NCI-H82 treated with DMSO at 0.1 percent for 48 hours (cell line): ENCODE measurements around the gene DISC1.
"Not testable (repeated sequence)": the region's sequence is repeated elsewhere in the genome, so short reads cannot be mapped to it uniquely, and the experiment has no call there.

Source experiments
- DNase-seq: peaks from one replicate; lab custom pipeline; 2025; ENCODE audit not compliant: unreplicated experiment; lab: John Stamatoyannopoulos, UW

DISC1 gene

DNA sequence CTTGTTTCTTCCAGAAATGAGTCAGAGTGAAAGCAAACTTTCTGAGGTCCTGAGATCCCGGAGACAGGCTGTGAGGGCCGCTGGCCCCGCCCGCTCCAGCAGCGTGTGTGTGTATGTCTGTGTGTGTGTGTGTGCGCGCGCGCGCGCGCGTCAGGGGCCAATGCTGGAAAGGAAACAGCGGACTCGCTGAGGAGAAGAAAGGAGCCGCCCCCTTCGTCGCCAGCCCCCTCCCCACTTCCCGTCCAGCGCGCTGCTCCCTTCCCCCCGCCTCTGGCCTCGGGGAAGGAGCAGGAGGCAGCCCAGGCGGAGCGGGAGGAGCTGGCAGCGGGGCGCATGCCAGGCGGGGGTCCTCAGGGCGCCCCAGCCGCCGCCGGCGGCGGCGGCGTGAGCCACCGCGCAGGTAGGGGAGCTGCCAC is at the start of gene DISC1:
Gene DISC1, plus strand, starts transcription at position 256 of the 416 bp plus-strand sequence. Its CDS starts 78 bp downstream, at position 334.
- DNase-seq: peak; percentile 76

DNA sequence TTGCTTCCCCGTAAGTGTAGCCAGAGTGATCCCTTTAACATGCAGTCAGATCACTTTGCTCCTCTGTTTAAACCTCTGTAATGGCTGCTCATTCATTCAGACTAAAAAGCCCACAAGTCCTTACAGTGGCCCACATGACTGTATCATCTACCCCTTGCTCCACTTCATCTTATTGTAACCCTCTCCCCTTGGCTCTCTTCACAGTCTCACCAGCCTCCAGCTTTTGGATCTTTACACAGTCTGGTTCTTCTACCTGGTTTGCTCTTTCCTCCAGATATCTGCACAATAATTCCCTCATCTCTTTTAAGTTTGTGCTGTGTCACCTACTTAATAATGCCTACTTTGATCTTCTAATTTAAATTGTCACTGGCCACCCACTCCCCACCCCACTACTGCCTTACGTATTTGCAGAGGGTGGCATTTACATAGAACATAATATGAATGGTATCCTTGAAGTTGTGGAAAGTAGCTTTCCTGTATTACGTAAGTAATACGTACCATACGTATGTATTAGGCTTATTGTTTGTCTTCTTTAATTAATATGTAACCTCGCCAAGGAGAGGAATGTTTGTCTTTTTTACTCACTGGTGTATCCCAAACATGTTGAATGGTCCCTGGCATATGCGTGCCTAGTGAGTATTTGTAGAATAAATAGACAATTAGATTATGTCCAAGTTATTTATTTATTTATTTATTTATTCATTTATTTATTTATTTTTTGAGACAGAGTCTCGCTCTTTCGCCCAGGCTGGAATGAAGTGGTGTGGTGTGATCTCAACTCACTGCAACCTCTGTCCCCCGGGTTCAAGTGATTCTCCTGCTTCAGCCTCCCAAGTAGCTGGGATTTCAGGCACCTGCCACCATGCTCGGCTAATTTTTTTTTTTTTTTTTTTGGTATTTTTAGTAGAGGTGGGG is 49.5 kb upstream of the DISC1 start:
- no peak for DNase-seq

DNA sequence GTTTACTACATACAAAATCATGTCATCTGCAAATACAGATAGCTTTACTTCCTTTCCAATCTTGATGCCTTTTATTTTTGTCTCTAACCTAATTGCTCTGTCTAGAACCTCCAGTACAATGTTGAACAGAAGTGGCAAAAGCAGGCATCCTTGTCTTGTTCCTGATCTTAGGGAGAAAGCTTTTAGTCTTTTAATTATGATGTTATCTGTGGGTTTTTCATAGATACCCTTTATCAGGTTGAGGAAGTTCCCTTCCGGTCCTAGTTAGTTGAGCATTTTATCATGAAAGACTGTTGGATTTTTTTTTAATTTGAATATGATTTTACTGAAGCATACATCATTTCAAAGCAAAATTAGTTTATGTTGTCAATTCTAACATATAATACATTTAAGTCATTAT is 45.7 kb upstream of the DISC1 start:
- DNase-seq: no peak

DNA sequence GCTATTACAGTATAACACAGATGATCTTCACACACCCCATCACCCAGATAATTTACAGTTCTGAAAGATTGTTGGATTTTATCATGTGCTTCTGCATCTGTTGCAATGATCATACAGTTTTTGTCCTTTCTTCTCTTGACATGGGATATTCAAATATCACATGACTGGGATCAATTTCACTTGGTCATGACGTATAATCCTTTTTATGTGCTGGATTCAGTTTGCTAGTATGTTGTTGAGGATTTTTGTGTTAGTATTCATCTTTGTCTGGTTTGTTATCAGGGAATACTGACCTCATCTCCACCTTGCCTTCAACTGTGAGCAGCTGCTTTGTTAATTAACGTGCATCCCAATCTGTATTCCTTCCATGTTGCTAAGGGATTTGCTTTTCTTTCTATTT is 44.7 kb upstream of the DISC1 start:
- DNase-seq: no peak

DNA sequence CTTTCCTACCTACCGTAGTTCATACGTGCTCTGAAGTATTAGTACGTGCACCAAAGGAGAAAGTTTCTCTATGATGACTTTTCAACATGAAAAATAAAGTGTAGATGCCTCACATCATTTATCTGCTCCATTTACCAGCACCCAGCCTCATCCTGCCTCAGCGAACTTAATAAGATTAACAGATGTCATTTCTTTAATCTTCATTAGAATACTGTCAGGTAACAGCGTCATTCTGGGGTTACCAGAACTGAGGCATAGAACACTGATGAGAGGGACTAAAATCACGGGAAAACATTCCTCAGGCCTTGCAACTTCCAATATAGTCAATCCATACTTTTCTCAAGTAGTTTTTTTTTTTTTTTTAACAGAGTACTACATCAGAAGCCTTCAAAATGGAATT is 43.2 kb upstream of the DISC1 start:
- peak; percentile 65 for DNase-seq

DNA sequence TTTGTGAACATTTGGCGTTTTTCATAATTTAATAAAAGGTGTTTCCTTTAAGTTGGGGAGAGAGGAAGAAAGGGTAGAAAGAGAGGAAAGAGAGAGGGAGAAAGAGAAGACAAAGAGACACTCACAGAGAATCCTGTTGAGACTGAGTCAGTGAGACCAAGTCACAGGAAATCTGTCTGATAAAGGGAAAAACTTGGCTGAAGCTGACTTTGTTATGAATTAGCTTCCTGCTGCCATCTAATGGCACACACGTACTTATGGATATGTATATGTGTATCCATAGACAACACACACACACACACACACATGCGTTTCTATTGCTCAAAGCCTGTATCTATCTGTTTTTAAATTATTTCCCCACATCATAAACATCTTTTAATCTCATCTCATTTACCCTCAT is 42.5 kb upstream of the DISC1 start:
- peak; percentile 17 for DNase-seq

DNA sequence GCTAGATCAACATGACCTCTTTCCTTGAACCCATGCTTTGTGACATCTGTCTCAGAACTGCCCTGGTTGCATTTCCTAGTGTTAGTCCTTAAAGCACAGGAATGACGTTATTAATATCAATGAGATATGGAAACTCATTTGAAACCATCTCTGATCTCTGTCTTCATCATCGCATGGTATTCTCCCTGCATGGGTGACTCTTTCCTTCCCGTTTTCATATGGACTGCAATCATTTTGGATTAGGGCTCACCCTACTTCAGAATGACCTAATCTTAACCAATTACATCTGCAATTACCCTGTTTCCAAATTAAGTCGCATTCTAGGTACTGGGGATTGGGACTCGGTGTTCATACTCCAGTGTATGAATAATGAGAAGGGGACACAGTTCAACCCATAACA is 41.7 kb upstream of the DISC1 start:
- no peak for DNase-seq

DNA sequence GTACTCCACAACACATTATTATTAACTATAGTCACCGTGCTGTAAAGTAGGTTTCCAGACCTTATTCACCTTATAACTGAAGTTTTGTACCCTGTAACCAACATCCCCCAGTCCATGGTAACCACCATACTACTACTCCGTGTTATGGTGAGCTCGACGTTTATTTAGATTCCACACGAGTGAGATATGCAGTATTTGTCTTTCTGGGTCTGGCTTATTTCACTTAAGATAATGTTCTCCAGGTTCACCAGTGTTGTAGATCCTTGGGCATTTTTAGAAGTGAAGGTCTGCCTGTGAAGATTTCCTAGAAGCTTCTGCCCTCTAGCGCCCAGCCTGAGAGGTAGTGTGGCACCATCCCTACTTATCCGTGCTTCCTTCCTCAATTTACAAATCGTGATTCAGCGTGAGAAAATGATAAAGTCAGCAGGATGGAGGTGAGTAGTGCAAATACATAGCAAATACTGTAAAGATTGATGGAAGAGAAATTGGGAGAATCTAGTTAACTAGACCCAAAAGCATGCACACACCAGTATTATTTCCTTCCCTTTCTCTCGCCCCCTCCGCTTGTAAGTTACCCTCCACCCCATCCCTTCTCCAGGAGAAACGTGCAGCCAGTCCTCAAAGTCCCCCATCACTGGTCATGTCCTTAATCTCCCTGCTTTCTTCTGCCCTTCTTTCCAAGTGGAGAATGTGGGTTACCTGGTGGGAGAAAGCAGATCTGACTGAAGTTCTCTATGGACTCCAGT is 36.0 kb upstream of the DISC1 start:
- peak; percentile 45 for DNase-seq

DNA sequence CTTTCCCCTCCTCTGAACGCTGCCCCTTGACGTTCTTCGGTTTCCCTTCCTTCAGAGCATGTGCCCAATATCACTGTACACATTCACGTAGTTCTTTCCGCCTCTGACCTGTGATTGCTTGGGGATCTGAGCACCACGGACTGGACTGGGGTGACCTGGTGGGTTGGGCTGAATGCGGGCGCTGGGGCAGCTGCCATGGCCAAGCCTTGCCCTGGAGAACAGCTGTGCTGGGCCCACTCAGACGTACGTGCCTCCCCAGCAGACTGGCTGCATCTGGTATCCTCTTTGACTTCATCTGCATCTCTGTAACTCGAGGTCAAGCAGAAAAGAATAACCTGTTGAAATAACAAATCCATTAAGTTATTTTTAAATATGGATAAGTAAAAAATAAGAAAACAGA is 35.1 kb upstream of the DISC1 start:
- DNase-seq: no peak

DNA sequence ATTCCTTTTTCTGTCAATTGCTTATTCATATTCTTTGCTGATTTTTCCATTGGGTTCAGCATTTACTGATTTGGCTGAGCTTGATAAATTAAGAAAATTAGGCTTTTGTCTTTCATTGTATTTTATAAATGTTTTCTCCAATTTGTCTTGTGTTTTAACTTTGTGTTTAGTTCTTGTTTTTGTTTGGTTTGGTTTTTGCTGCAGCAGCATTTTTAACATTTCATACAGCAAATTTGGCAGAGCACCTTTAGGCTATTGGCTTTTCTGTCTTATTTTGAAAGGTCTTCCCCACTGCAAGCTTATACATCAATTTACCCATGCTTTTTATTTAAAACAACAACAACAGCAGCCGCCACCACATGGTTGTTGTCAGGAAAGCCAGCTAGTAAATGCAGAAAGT is 33.8 kb upstream of the DISC1 start:
- no peak for DNase-seq

DNA sequence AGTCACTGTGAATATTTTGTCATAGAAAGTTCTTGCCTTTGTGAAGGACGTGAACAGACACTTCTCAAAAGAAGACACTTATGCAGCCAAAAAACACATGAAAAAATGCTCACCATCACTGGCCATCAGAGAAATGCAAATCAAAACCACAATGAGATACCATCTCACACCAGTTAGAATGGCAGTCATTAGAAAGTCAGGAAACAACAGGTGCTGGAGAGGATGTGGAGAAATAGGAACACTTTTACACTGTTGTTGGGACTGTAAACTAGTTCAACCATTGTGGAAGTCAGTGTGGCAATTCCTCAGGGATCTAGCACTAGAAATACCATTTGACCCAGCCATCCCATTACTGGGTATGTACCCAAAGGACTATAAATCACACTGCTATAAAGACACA is 33.3 kb upstream of the DISC1 start:
- DNase-seq: not testable (repeated sequence)

DNA sequence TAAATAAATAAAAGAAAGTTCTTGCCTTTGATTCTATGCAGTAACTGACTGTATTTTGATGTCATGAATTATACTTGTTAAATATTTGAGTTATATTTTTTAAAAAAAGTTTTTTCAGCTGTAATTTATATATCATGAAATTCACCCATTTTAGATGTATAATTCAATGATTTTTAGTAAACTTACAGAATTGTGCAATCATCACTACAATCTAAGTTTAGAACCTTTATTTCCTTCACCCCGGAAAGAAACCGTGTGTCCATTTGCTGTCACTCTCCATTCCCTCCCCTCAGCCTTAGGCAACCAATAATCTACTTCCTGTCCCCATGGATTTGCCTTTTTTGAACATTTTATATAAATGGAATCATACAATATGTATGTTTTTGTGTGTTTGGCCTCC is 32.5 kb upstream of the DISC1 start:
- no peak for DNase-seq

DNA sequence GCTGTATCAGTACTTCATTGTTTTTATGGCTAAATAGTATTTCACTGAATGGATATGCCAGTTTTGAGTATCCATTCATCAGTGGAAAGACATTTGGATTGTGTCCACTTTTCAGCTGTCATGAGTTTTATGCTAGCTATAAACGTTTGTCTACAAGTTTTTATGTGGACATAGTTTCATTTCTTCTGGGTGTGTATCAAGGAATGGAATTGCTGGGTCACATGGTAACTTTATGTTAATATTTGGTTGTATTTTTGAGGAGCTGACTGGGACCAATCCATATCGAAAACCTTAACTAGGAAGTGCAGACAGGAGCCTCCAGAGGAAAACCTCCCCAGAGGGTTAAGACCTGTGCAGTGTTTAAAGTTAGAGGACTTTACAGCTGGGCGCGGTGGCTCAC is 31.8 kb upstream of the DISC1 start:
- DNase-seq: no peak

DNA sequence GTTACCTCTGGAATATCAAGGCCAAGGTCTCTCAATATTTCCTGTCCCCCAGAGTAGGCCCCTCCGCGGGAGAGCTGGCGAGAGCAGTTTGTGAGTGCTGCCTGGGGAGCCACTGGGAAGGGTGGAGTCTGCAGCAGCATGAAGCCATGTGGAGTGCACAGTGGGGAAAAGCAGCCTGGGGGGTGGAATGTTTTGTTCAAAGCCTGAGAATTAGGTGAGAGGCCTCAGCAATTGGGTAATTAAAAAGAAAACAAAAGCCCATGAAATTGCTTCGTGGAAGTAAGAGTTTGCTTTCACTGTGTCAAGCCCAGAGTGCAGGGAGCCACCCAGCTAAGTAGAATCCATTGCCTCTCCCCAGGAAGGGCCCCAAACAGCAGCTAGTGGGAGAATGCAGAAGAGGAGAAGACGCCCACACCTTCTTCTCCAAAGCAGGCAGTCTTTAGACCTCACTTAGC is 30.2 kb upstream of the DISC1 start:
- DNase-seq: no peak

DNA sequence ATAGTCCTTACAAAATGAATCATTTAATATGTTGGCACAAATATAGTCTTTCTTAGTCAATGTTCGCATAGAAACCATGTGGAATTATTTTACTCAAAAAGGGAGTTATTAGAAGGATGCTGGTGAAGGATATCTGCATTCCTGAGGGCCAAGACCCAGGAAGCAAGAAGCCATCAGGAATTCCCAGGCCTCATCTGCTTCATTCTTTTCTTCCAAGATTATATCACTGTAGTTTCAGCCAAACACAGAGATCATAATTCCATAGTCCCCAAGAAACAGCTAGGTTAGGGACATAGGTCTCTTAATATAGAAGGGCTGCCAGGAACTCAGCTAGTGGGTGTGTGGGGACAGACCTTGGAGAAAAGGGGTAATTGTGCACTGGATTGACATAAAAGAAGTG is 28.6 kb upstream of the DISC1 start:
- no peak for DNase-seq

DNA sequence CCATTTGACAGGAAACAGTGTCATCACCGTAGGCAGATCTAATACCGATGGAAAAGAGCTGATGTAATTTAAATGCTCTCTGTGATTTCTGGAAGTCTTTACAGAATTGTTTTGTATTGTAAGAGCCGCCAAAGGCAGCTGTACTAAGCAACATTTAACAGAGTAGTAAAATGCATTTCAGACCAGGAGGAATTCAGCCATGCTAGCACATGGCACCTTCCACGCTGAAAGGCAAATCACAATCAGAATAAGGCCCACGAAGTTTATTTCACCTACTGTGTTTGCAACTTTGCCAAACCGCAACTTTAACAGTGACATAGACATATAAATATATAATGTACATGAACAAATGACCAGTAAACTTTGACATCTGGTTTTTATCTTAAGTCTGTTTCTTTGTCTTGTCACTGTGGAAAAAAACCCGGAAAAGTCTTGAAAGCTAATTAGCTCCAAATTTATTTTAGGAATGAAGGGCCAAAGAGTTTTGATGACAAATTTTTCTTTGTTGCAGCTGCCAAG is 26.1 kb upstream of the DISC1 start:
- no peak for DNase-seq

DNA sequence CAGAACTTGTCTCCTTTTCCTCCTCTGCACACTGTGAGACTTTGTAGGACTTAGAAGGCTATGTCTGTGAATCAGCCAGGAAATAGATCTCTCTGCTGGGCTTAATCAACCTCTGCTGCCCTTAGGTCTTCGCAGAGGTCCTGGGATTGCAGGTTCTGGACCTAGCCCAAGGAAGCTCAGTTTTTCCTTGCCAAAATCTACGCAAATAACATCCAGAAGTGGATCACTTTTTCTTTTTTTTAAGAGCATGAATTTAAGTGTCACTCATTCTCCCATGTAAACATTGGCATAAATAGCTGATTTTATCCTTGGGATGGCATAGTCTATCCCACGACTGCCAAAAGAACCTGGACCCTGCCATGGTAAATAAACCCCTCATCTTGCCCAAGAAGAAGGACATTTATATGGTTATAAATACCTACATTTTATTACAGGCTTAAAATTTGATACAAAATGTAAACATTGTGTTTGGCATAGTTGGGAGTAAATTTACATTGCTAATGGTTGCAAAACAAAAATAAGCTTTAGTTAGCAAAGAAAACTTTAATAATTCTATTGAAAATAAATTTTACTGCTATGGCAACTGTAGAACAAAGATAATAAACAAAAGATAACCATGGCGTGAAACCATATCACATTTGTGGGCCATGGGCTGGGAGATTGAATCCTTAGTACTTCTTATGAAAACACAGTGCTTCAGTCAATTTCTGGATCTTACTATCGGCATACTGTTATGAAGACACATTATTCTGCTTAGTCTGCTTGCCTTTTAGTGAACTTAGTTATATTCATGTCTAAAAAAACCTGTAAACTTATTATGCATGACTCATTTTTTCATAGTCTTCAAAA is 24.5 kb upstream of the DISC1 start:
- DNase-seq: no peak

DNA sequence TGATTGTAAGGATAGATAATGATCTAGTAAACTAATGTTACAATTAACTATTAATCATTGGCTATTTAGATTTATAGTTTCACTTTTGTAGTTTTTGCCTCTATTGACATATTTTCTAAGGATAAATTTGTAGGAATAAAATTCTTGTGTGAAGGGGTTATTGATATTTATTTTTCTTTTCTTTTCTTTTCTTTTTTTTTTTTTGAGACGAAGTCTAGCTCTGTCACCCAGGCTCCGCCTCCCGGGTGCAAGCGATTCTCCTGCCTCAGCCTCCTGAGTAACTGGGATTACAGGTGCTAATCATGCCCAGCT is 24.0 kb upstream of the DISC1 start:
- no peak for DNase-seq

DNA sequence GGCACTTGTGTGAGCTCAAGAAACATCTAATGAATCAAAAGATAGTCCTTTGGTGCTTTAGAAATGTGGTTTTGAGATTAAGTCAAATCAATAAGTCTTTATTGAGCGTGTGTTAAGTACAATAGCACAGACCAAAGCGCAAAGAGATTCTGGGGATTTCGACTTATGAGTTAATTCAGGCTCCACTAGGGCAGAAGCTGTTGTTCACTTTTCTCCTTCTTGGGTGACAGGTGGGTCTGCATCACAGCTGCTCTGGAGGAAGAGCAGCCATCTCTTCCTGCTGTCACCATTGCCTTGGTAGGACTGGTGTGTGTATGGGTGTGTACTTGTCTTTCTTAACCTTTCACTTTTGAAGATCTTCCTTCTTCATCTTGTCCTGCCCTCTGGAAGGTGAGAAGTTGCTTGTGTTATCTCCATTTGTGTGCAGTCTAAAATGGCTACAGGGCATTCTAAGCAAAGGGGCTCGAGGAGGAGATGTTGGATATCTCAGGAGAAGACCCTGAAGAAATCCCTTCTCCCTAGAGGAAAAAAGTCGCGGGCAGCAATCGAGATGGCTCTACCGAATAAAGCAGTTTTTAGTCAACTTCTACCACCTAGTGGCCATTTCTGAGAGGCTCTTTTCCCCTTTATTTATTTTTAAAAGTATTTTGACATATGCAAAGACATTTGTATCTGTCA is 22.9 kb upstream of the DISC1 start:
- DNase-seq: peak; percentile 57

DNA sequence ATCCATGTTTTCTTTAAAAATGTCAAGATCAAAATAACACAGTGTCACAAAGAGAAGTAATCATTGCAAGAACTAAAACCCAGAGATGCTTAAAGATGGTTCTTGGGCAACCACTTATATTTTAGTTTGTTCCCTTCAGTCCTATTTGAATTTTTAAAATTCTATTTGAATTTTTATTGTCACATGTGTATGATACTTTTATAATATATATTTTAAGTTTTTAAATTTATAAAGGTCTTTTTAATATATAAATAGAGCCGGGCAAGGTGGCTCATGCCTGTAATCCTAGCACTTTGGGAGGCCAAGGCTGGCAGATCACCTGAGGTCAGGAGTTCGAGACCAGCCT is 22.3 kb upstream of the DISC1 start:
- no peak for DNase-seq
